ENCODE results near the gene CYP3A4.
"Not testable (repeated sequence)": the region's sequence is repeated elsewhere in the genome, so short reads cannot be mapped to it uniquely, and the experiment has no call there.

CYP3A4 gene

GRCh38 chr7:99791021-99791420, 7.0 kb upstream of the CYP3A4 start:
- Histone ChIP-seq H3K9me3 (ENCODE audit: insufficient read depth, low read depth, low read length) (no peaks in the 10 kb centered on the region), H3K4me1 (ENCODE audit: insufficient read depth, low read length) (no peaks in the 10 kb centered on the region), H3K4me3 (ENCODE audit: low read length) (no peak overlapping the region), H3K36me3 (ENCODE audit: insufficient read depth, low read depth, low read length) (no peaks in the 10 kb centered on the region), H3K9ac (ENCODE audit: low read depth, low read length) (no peak overlapping the region), H3K27ac (ENCODE audit: low read length) (no peak overlapping the region), H3K27me3 (ENCODE audit: insufficient read depth, low read length) (no peaks in the 10 kb centered on the region)

DNA sequence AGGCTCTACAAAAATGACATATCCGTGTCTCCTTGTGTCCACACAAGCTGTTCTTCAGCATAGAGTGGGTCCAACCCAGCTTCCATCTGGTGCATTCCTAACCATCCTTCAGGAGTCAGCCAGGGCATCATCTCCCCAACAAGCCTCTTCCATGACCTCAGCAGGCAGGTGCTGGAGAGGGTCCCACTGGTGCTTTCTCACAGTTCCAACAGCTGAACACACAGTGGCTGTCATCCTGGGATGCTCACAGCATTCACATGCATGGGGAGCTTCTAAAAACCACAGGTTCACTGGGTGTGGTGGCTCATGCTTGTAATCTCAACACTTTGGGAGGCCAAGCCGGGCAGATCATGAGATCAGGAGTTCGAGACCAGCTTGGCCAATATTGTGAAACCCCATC, 6.4 kb upstream of the CYP3A4 start:
- Histone ChIP-seq H3K9me3 (ENCODE audit: insufficient read depth, low read depth, low read length) (no peaks in the 10 kb centered on the region), H3K4me3 (ENCODE audit: low read length) (no peak overlapping the region), H3K9ac (ENCODE audit: low read depth, low read length) (no peak overlapping the region), H3K4me1 (ENCODE audit: insufficient read depth, low read length) (no peaks in the 10 kb centered on the region), H3K36me3 (ENCODE audit: insufficient read depth, low read depth, low read length) (no peaks in the 10 kb centered on the region), H3K27me3 (ENCODE audit: insufficient read depth, low read length) (no peaks in the 10 kb centered on the region), H3K27ac (ENCODE audit: low read length) (no peak overlapping the region)

DNA sequence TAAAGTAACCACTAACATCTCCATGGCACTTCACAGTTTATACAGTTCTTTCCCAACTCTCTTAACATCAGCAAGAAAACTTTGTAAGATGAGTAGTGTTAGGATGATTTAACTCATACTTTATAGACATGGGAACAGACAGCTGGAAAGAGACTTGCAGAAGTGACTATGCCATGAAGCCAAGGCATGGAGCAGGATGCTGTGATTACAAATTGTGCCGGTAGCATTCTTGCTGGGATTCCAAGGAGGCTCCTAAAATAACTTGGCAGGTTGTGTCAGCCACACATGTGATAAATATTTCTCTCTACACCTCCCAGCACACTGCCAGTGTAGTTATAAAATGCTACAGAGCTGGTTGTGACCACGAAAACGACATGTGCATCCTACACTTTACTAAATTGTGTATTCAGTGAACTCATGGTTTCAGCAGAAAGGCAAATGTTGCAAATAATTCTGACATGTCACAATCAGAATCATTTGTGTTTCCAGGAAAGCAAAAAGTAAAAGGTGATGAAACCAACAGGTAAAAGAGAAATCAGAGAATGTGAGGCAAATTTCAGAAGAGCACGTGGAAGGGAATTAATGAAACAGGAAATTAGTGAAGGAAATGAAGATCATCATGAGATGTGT, 5.6 kb upstream of the CYP3A4 start:
- Histone ChIP-seq H3K4me3 (ENCODE audit: low read length) (no peak overlapping the region), H3K4me1 (ENCODE audit: insufficient read depth, low read length) (no peaks in the 10 kb centered on the region), H3K9me3 (ENCODE audit: insufficient read depth, low read depth, low read length) (no peaks in the 10 kb centered on the region), H3K9ac (ENCODE audit: low read depth, low read length) (no peak overlapping the region), H3K36me3 (ENCODE audit: insufficient read depth, low read depth, low read length) (no peaks in the 10 kb centered on the region), H3K27me3 (ENCODE audit: insufficient read depth, low read length) (no peaks in the 10 kb centered on the region), H3K27ac (ENCODE audit: low read length) (no peak overlapping the region)

- Histone ChIP-seq H3K9ac (ENCODE audit: low read depth, low read length) (no peak overlapping the region), H3K4me3 (ENCODE audit: low read length) (no peak overlapping the region), H3K27ac (ENCODE audit: low read length) (no peak overlapping the region), H3K27me3 (ENCODE audit: insufficient read depth, low read length) (no peaks in the 10 kb centered on the region), H3K4me1 (ENCODE audit: insufficient read depth, low read length) (no peaks in the 10 kb centered on the region), H3K9me3 (ENCODE audit: insufficient read depth, low read depth, low read length) (no peaks in the 10 kb centered on the region), H3K36me3 (ENCODE audit: insufficient read depth, low read depth, low read length) (no peaks in the 10 kb centered on the region)
Measured at GRCh38 chr7:99788554-99788953, 4.6 kb upstream of the CYP3A4 start.

GRCh38 chr7:99786726-99787335, 2.8 kb upstream of the CYP3A4 start:
- Histone ChIP-seq H3K4me1 (ENCODE audit: insufficient read depth, low read length) (no peaks in the 10 kb centered on the region), H3K9me3 (ENCODE audit: insufficient read depth, low read depth, low read length) (no peaks in the 10 kb centered on the region), H3K27me3 (ENCODE audit: insufficient read depth, low read length) (no peaks in the 10 kb centered on the region), H3K27ac (ENCODE audit: low read length) (no peak overlapping the region), H3K9ac (ENCODE audit: low read depth, low read length) (no peak overlapping the region), H3K36me3 (ENCODE audit: insufficient read depth, low read depth, low read length) (no peaks in the 10 kb centered on the region), H3K4me3 (ENCODE audit: low read length) (no peak overlapping the region)

GRCh38 chr7:99785654-99786053, 1.7 kb upstream of the CYP3A4 start:
- not testable (repeated sequence) for H3K4me3 ChIP-seq (ENCODE audit: low read length); H3K27me3 ChIP-seq (ENCODE audit: insufficient read depth, low read length); H3K9ac ChIP-seq (ENCODE audit: low read depth, low read length); H3K27ac ChIP-seq (ENCODE audit: low read length); H3K9me3 ChIP-seq (ENCODE audit: insufficient read depth, low read depth, low read length); H3K4me1 ChIP-seq (ENCODE audit: insufficient read depth, low read length); H3K36me3 ChIP-seq (ENCODE audit: insufficient read depth, low read depth, low read length)

DNA sequence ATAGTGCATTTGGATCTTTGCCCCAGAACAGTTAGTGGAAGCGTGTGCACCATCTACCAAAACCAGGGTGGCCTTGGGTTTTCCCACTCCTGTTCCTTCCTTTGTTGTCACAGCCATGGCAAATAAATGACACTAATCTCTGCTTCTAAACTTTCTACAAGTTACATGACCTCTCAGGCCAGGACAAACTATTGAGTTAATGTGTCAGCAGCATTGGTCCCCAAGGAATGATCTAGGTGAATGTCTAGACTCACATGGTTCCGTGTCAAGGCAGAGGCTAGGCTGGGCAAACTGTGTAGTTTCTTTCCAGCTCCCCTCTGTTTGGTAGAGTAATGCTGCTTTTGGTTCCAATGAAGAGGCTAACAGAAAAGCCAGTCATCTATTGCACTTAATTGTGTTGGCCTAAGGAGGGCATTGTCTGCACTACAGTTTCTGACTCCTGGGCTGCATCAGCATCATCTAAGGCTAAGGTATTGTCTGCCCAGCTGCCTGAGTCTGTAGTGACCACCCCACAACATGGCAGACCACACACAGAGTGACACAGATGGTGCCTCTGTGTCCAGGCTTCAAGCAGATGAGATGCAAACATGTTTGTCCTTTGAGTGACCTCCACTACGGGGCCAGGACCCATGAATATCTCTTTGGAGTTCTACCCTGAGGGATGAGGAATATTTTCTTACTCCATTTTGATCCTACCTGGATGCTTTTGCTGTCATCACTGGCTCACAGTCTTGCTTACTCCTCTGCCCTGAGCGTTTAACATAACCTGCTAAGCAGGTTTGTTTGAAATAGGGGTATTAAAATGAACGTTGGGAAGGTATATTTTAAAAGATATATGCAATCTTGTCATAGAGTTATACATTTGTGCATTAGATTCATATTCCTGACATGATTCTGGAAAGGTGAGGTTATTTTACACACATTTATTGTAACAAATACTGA, 1.7 kb downstream of the CYP3A4 start:
- no peaks in the 10 kb centered on the region for H3K9me3 ChIP-seq (ENCODE audit: insufficient read depth, low read depth, low read length)
- H3K4me1 ChIP-seq (ENCODE audit: insufficient read depth, low read length): no peaks in the 10 kb centered on the region
- no peaks in the 10 kb centered on the region for H3K27me3 ChIP-seq (ENCODE audit: insufficient read depth, low read length)
- no peak overlapping the region for H3K4me3 ChIP-seq (ENCODE audit: low read length)
- no peaks in the 10 kb centered on the region for H3K36me3 ChIP-seq (ENCODE audit: insufficient read depth, low read depth, low read length)
- no peak overlapping the region for H3K9ac ChIP-seq (ENCODE audit: low read depth, low read length)
- no peak overlapping the region for H3K27ac ChIP-seq (ENCODE audit: low read length)

DNA sequence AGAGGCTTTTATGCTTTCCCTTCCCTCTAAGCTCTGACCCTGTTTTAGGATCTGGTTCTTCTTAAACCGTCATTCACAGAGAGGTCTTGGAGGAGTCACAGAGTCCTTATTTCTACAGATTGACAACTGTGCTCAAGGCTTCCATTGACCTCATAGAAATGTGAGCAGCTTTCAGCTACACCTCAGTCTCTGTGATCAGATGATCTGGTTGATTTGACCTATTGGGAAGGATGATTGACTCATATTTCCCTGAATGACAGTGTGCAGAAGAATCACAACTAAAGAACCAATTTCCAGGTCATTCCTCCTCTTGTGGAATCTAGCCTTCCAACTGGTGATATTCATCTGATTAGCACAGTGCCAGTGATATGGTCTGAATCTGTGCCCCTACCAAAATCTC, 3.4 kb downstream of the CYP3A4 start:
- no peak overlapping the region for H3K4me3 ChIP-seq (ENCODE audit: low read length)
- no peak overlapping the region for H3K9ac ChIP-seq (ENCODE audit: low read depth, low read length)
- H3K4me1 ChIP-seq (ENCODE audit: insufficient read depth, low read length): no peaks in the 10 kb centered on the region
- no peak overlapping the region for H3K27ac ChIP-seq (ENCODE audit: low read length)
- H3K27me3 ChIP-seq (ENCODE audit: insufficient read depth, low read length): no peaks in the 10 kb centered on the region
- no peaks in the 10 kb centered on the region for H3K9me3 ChIP-seq (ENCODE audit: insufficient read depth, low read depth, low read length)
- H3K36me3 ChIP-seq (ENCODE audit: insufficient read depth, low read depth, low read length): no peaks in the 10 kb centered on the region

- Histone ChIP-seq H3K4me3 (ENCODE audit: low read length) (no peak overlapping the region), H3K27me3 (ENCODE audit: insufficient read depth, low read length) (no peaks in the 10 kb centered on the region), H3K4me1 (ENCODE audit: insufficient read depth, low read length) (no peaks in the 10 kb centered on the region), H3K9ac (ENCODE audit: low read depth, low read length) (no peak overlapping the region), H3K27ac (ENCODE audit: low read length) (no peak overlapping the region), H3K9me3 (ENCODE audit: insufficient read depth, low read depth, low read length) (no peaks in the 10 kb centered on the region), H3K36me3 (ENCODE audit: insufficient read depth, low read depth, low read length) (no peaks in the 10 kb centered on the region)
Measured at GRCh38 chr7:99779949-99780348, 4.0 kb downstream of the CYP3A4 start.

DNA sequence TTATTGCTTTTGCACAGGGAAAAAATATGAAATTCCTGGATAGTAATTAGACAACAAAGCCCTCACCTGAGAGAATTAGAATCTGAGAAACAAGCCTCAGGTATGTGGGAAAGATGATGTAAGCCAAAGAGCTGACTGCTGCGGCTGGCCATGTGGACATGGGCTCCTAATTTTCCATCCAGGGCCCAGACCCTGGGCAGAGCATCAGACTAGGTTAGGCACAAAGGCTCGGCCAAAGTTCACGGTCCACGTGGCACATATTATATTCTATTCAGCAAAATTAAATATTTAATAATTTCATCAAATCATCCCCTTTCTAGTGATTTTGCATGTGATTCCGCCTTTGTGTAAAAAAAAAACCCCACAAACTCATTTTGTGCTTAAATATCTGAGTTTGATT, 5.1 kb downstream of the CYP3A4 start:
- no peaks in the 10 kb centered on the region for H3K27me3 ChIP-seq (ENCODE audit: insufficient read depth, low read length)
- no peak overlapping the region for H3K27ac ChIP-seq (ENCODE audit: low read length)

GRCh38 chr7:99773395-99773794, 10.6 kb downstream of the CYP3A4 start:
- not testable (repeated sequence) for H3K4me1 ChIP-seq (ENCODE audit: insufficient read depth, low read length); H3K36me3 ChIP-seq (ENCODE audit: insufficient read depth, low read depth, low read length); H3K4me3 ChIP-seq (ENCODE audit: low read length); H3K9ac ChIP-seq (ENCODE audit: low read depth, low read length); H3K9me3 ChIP-seq (ENCODE audit: insufficient read depth, low read depth, low read length); H3K27me3 ChIP-seq (ENCODE audit: insufficient read depth, low read length); H3K27ac ChIP-seq (ENCODE audit: low read length)

More for the DNA sequence above, 5.1 kb downstream of the CYP3A4 start:
- H3K4me3 ChIP-seq (ENCODE audit: low read length): no peak overlapping the region
- no peaks in the 10 kb centered on the region for H3K4me1 ChIP-seq (ENCODE audit: insufficient read depth, low read length)
- no peaks in the 10 kb centered on the region for H3K36me3 ChIP-seq (ENCODE audit: insufficient read depth, low read depth, low read length)
- H3K9me3 ChIP-seq (ENCODE audit: insufficient read depth, low read depth, low read length): no peaks in the 10 kb centered on the region
- no peak overlapping the region for H3K9ac ChIP-seq (ENCODE audit: low read depth, low read length)

- no peak overlapping the region for H3K27ac ChIP-seq (ENCODE audit: low read length)
- no peak overlapping the region for H3K4me3 ChIP-seq (ENCODE audit: low read length)
- no peaks in the 10 kb centered on the region for H3K4me1 ChIP-seq (ENCODE audit: insufficient read depth, low read length)
- no peak overlapping the region for H3K9ac ChIP-seq (ENCODE audit: low read depth, low read length)
- H3K27me3 ChIP-seq (ENCODE audit: insufficient read depth, low read length): no peaks in the 10 kb centered on the region
- no peaks in the 10 kb centered on the region for H3K36me3 ChIP-seq (ENCODE audit: insufficient read depth, low read depth, low read length)
- no peaks in the 10 kb centered on the region for H3K9me3 ChIP-seq (ENCODE audit: insufficient read depth, low read depth, low read length)
Measured at GRCh38 chr7:99772565-99772964, 11.4 kb downstream of the CYP3A4 start.
